Bronchus fibroblast of lung (primary cell): Measurements from ENCODE around the gene TMX4. TPM values are rescaled to one million over a fixed set of nuclear protein-coding genes. Genes with fewer than 3 reads are reported as not detected.

ENCODE experiments used
- total RNA-seq: library from RNA; depleted of rRNA; stranded (reverse); fragments of >200 nt; gene quantifications from 2 replicates; pipeline ENCODE4 v1.2.3, GENCODE V29; 2015

Gene TMX4
- total RNA-seq: 13.1 and 15.0 TPM in 2 replicates

GRCh38 chr20:8019246-8019997 is at the start of gene TMX4:
Gene TMX4, minus strand, starts transcription at chr20:8019761. Its CDS starts 148 bp downstream, at chr20:8019613.

GRCh38 chr20:7940341-7940740 is 79.2 kb downstream of the TMX4 start, which contains the start of gene HAO1:
Gene HAO1, minus strand, starts transcription at chr20:7940458. Its CDS starts 36 bp downstream, at chr20:7940422.

Other genes starting within 250 kb of the TMX4 start
- not detected in 2 replicates for gene HAO1, start 79.3 kb downstream of the TMX4 start, total RNA-seq
- 1.6 and 1.7 TPM in 2 replicates for gene PLCB1, start 112.5 kb upstream of the TMX4 start, total RNA-seq